Right atrium auricular region (tissue), 2 donors: ENCODE results near the gene KRT10. TPM values are rescaled to one million over a fixed set of nuclear protein-coding genes. Genes with fewer than 3 reads are reported as not detected.
"Not testable (repeated sequence)": the region's sequence is repeated elsewhere in the genome, so short reads cannot be mapped to it uniquely, and the experiment has no call there.

Source experiments
- DNase-seq: peaks from one replicate; pipeline ENCODE4 v3.0.0-alpha.2; 2019; ENCODE audit warnings: low spot score
- H3K27ac ChIP-seq, 2 donors: fragments of 200-600 bp; sonication (generic); 1 replicate in 1 of 2; 2 replicates in 1 of 2; pipeline ENCODE4 v1.5.1; 2016 to 2019
- H3K27me3 ChIP-seq, 2 donors: fragments of 200-600 bp; sonication (generic); one replicate each; pipeline versions ENCODE4 v1.5.1 to v1.6.0; 2017 to 2019
- H3K36me3 ChIP-seq: fragments of 200-600 bp; sonication (generic); one replicate; pipeline ENCODE4 v1.5.1; 2016
- H3K4me1 ChIP-seq, 2 donors: fragments of 200-600 bp; sonication (generic); one replicate each; pipeline versions ENCODE4 v1.5.1 to v1.6.0; 2017 to 2019
- H3K4me3 ChIP-seq, 2 donors: fragments of 200-600 bp; sonication (generic); 1 replicate in 1 of 2; 2 replicates in 1 of 2; pipeline ENCODE4 v1.5.1; 2017 to 2019; ENCODE audit warnings: mild to moderate bottlenecking in 1 of 2, moderate library complexity in 1 of 2
- H3K9me3 ChIP-seq, 2 donors: fragments of 200-600 bp; sonication (generic); one replicate each; pipeline ENCODE4 v1.5.1; 2019
- CTCF ChIP-seq, 2 donors: fragments of 200-600 bp; sonication (generic); IDR thresholded peaks; one replicate each; pipeline ENCODE4 v1.5.1; 2019; ENCODE audit warnings: antibody characterized with exemption in 2 of 2
- total RNA-seq, 2 donors: library from RNA; depleted of rRNA; stranded (reverse); fragments of >200 nt; gene quantifications; one replicate each; pipeline ENCODE4 v1.1.0, GENCODE V29; 2016

KRT10 gene
- total RNA-seq, 2 donors from 2014 or later: 18.9 to 21.5 TPM

- H3K4me1 ChIP-seq: peaks cover 0 to 14% of the 10 kb centered on the region in 2 donors
- no peak for TF ChIP-seq CTCF (IDR thresholded peaks at IDR 0.05)
Observed at GRCh38 chr17:40817103-40817682, 5.2 kb downstream of the KRT10 start.

GRCh38 chr17:40816569-40816968 lies 5.8 kb downstream of the KRT10 start:
- Histone ChIP-seq H3K4me3 (no peak overlapping the region), H3K9me3 (no peaks in the 10 kb centered on the region), H3K27ac (no peak overlapping the region), H3K36me3 (no peaks in the 10 kb centered on the region), H3K4me1 (peaks cover 0 to 14% of the 10 kb centered on the region in 2 donors), H3K27me3 (no peaks in the 10 kb centered on the region)
- no peak for TF ChIP-seq CTCF (IDR thresholded peaks at IDR 0.05)
- DNase-seq: no peak

More at GRCh38 chr17:40817103-40817682, 5.2 kb downstream of the KRT10 start:
- H3K9me3 ChIP-seq: no peaks in the 10 kb centered on the region
- no peaks in the 10 kb centered on the region for H3K36me3 ChIP-seq
- DNase-seq: no peak
- H3K27me3 ChIP-seq: no peaks in the 10 kb centered on the region
- H3K27ac ChIP-seq: no peak overlapping the region
- H3K4me3 ChIP-seq: no peak overlapping the region

- no peak for TF ChIP-seq CTCF (IDR thresholded peaks at IDR 0.05)
- H3K9me3 ChIP-seq: no peaks in the 10 kb centered on the region
- no peak overlapping the region for H3K4me3 ChIP-seq
- H3K36me3 ChIP-seq: no peaks in the 10 kb centered on the region
- no peak overlapping the region for H3K27ac ChIP-seq
- H3K27me3 ChIP-seq: no peaks in the 10 kb centered on the region
- peaks cover 0 to 20% of the 10 kb centered on the region in 2 donors for H3K4me1 ChIP-seq
- no peak for DNase-seq
Observed at GRCh38 chr17:40815381-40815780, 7.0 kb downstream of the KRT10 start.

GRCh38 chr17:40814657-40815056 lies 7.8 kb downstream of the KRT10 start:
- peaks cover 0 to 25% of the 10 kb centered on the region in 2 donors for H3K4me1 ChIP-seq
- H3K27ac ChIP-seq, H3K27me3 ChIP-seq, H3K9me3 ChIP-seq, DNase-seq, H3K36me3 ChIP-seq, H3K4me3 ChIP-seq: not testable (repeated sequence)

- DNase-seq: no peak
- no peak for TF ChIP-seq CTCF (IDR thresholded peaks at IDR 0.05)
- Histone ChIP-seq H3K4me1 (peaks cover 0 to 28% of the 10 kb centered on the region in 2 donors), H3K27ac (no peak overlapping the region), H3K27me3 (no peaks in the 10 kb centered on the region), H3K36me3 (no peaks in the 10 kb centered on the region), H3K9me3 (no peaks in the 10 kb centered on the region), H3K4me3 (no peak overlapping the region)
Observed at GRCh38 chr17:40813804-40814203, 8.6 kb downstream of the KRT10 start.

- Histone ChIP-seq H3K4me1 (peaks cover 0 to 22% of the 10 kb centered on the region in 2 donors), H3K36me3 (no peaks in the 10 kb centered on the region), H3K27me3 (no peaks in the 10 kb centered on the region), H3K9me3 (no peaks in the 10 kb centered on the region), H3K4me3 (no peak overlapping the region), H3K27ac (no peak overlapping the region)
- TF ChIP-seq CTCF (IDR thresholded peaks at IDR 0.05): no peak
- DNase-seq: no peak
Observed at GRCh38 chr17:40812639-40813038, 9.8 kb downstream of the KRT10 start.
